Activated CD4-positive, alpha-beta T cell treated with anti-CD3 and anti-CD28 coated beads, Interleukin-2, amount 50 U/mL, for 48 hours (primary cell): ENCODE measurements around the gene KRTAP12-3.
"Not testable (repeated sequence)": the region's sequence is repeated elsewhere in the genome, so short reads cannot be mapped to it uniquely, and the experiment has no call there.

Source experiments
- DNase-seq, 2 experiments: peaks; one replicate each; pipeline ENCODE4 v3.0.0-alpha.2; 2020

Gene KRTAP12-3

DNA sequence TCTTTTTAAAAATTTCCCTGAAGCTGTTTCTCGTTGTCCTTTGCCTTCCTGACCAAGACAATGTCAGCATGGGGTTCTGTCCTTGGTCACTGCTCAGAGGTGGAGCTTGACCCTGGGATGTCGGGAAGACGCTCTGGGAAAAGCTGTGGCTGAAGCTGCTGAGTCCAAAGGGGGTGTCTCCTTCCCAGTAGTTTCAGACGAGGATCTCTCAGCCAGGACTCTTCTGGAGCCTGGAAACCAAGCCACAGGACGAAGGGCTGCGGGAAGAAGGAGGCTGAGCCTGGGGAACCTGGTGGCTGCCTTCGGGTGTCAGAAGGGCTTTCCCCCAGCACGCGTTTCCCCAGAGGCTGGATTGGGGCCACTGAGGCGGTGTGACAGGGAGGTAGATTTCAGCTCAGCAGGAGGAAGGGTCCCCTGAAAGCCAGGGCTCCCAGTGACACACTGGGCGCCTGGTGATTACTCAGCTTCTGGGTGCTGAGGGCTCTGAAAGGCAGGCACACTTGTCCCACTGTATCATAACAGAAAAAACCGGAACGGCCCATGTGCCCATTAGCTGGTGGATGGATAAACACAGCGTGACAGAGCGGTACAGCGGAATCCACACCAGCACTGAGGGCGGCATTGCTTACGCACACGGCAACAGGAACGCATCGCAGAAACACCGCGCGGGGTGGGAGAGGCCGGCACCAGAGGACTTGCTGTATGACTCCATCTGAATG lies 29.3 kb downstream of the KRTAP12-3 start:
- no peak for DNase-seq

DNA sequence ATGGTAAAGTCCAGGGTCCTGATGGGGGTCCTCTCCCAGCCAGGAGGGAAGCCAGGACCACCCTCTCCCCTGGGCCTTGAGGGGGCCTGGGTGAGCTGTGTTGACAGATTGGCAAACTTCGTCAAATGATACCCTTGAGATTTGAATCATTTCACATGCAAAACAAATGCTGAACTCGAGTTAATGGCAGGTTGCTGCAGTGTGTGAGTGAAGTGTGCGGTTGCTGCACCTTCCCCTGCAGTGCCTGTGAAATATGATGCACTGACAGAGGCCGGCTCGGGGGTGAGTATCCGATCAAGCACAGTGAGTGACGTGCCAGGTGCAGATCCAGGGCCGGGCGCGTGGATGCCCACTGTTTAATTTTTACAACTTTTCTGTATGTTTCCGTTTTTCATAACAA lies 29.9 kb downstream of the KRTAP12-3 start:
- no peak for DNase-seq

DNA sequence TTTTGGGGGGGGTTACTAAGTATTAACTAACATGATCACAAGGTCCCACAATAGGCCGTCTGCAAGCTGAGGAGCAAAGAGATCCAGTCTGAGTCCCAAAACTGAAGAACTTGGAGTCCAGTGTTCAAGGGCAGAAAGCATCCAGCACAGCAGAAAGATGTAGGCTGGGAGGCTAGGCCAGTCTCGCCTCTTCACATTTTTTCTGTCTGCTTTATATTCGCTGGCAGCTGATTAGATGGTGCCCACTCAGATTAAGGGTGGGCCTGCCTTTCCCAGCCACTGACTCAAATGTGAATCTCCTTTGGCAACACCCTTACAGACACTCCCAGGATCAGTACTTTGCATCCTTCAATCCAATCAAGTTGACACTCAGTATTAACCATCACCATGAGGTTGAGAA lies 32.0 kb downstream of the KRTAP12-3 start:
- not testable (repeated sequence) for DNase-seq

DNA sequence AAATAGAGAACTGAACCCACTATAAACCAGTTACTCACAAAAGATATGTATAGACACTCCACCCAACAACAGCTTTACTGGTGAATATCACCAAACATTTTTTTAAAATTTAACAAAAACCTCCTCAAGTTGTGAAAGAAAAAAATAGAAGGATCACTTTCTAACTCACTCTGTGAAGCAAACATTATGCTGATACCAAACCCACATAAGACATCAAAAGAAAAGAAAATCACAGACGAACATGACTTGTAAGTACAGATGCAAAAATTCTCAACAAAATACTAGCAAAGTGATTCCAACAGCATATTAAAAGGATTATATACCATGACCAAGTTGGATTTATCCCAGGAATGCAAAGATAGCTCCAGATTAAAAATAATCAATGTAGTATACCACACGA lies 34.0 kb downstream of the KRTAP12-3 start:
- no peak for DNase-seq

DNA sequence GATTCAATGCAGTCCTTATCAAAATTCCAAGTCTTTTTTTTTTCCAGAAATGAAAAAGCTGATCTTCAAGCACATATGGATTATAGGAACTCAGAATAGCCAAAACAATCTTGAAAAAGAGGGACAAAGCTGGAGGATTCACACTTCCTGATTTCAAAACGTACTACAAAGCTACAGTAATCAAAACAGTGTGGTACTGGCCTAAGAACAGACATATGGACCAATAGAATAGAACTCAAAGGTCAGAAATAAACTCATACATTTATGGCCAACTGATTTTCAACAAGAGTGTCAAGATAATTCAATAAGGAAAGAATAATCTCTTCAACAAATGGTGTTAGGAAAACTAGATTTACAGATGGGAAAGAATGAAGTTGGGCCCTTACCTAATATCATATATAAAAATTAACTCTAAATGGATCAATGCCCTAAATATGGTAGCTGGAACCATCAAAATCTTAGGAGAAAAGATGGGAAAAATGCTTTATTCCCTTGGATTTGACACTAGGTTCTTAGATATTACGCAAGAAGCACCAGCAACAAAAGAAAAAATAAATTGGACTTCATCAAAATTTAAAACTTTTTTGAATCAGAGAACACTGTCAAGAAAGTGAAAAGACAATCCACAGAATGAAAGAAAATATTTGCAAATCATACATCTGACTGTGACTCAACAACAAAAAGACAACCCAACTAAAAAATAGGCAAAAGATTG lies 35.2 kb downstream of the KRTAP12-3 start:
- DNase-seq, result no peak

DNA sequence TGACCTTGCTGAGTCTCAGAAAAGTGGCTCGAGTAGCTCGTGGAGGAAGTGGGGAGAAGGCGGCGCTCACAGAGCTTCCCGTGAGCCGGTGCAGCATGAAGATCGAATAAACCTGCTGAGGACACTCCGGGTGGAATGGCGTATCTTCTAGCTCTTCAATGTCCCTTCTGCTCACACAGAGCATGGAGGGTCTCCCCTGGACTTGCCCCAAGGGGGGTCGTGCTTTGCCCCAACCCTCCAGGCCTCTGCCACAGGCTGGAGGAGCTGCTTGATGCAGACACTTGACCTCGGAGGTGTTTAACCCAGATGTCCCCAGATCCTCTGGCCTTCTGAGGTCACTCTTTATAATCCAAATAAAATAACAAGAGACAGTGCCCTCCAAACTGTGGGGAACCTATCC lies 37.0 kb downstream of the KRTAP12-3 start:
- no peak for DNase-seq

DNA sequence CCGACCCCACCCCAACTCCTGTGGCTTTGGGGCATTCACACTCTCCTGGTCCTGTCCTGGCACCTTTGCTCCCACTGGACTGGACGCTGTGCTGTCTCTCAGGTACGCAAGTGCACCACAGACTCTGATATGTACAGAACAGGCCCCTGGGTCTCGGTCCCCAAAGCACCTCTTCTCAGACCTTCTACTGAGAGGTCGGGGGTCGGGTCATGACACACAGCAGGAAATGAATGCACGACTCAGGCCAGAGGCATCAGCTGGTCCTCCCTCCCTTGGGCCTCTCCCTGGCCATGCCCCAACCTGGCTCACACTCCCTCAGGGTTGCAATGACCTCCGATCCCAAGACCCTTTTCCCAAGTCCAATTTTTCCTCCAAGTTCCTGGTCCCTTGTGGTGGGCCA lies 37.5 kb downstream of the KRTAP12-3 start:
- no peak for DNase-seq

DNA sequence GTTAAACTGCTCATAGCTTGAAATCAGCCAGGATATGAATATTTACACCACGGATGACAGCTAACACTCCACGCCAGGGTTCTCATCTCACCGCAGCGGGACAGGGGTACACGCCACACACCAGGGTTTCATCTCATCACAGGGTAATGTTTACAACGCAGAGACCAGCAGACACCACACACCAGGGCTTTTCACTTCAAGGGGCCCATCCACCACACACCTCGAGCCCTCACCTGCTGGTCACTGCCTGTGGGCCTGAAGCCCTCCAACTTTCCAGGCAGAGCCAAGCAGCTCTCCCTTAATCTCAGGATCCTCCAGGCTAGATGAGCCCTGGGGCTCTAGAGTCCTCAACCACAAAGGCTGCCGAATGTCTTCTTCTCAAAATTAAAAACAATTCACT lies 37.9 kb downstream of the KRTAP12-3 start:
- DNase-seq, result no peak

DNA sequence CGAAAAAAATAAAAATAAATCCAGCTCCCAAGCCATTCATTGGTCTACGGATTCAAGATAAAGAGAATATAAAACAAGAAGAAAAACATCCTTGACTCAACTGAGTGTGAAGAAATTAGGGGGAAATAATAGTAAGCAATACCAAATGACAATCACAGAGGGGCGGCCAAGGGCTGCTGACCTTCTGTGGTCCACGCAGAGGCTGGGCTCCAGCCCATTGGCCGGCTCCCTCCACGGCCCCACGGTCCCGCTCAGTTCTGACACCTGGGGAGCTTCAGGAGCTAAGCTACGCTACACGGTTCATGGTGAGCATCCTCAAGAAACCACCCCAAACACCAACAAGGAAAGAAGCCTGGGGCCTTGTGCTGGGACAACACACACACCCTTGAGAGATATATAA lies 38.8 kb downstream of the KRTAP12-3 start:
- no peak for DNase-seq

DNA sequence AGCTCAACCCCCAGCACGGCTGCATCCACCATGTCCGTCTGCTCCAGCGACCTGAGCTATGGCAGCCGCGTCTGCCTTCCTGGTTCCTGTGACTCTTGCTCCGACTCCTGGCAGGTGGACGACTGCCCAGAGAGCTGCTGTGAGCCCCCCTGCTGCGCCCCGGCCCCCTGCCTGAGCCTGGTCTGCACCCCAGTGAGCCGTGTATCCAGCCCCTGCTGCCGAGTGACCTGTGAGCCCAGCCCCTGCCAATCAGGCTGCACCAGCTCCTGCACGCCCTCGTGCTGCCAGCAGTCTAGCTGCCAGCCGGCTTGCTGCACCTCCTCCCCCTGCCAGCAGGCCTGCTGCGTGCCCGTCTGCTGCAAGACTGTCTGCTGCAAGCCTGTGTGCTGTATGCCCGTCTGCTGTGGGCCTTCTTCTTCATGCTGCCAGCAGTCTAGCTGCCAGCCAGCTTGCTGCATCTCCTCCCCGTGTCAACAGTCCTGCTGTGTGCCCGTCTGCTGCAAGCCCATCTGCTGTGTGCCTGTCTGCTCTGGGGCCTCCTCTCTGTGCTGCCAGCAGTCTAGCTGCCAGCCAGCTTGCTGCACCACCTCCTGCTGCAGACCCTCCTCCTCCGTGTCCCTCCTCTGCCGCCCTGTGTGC lies 39.6 kb downstream of the KRTAP12-3 start, which contains the start of gene KRTAP10-12:
TSS of gene KRTAP10-12 (plus strand) at position 1 of the 639 bp plus-strand sequence. CDS start at position 31, 30 bp downstream.
- DNase-seq, result not testable (repeated sequence)

DNA sequence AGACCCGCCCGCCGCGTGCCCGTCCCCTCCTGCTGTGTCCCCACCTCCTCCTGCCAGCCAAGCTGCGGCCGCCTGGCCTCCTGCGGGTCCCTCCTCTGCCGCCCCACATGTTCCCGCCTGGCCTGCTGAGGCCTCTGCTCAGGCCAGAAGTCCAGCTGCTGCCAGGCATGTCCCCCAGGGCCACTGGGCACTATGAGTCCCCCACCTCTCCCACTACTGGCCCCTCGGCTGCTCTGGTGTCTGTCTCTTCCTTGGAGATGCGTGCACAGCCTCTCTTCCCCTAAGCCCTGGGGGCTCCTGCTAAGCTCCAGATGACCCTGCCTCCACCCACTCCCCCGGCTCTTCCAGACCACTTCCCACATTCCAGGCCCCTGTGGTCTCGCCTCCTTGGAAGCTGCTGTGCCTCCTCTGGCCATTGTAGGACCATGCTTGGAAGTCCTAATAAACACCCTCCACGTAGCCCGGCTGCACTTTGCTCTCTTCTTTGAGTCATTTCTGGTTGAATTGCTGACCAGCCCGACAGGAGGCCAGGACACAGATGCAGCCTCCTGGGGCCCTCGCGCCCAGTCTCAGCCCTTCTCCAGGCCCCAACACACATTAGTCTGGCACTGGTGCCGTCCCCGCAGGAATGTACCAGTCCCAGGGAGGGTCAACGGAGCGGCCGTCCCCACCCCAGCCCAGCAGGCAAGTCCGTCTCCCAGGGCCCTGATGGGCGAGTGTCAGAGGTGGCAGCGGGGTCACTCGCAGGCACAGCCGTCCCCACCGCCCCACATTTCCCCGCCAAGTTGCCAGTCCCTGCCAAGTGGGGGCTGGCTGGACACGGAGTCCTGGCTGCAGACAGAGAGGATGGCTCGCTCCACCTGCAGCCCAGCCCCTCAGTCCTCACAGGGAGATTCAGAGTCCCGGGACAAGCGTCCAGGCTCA lies 40.3 kb downstream of the KRTAP12-3 start:
- no peak for DNase-seq

DNA sequence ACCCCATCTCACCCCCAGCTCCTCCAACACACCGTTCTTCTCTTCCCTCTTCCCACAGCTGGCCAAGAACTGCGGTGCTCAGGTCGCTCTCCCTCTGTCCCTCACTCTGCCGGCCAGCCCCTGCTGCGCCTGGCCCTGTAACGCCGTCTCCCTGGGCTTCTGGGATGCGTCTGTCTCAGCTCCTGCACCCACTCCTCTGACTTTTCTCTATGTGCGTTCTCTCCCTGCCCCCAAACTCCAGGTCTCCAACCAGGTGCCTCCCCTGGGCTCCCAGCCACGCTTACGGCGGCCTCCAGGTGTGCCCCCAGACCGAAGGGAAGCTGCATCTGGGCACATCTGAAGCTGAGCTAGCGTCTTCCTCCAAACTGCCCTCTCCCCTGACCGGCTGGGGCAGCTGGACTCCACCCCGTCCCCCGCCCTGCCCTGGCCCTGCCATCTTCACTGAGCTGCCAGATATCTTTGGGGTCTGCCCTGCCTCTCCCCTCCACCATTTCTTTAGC lies 41.8 kb downstream of the KRTAP12-3 start:
- DNase-seq, result no peak

DNA sequence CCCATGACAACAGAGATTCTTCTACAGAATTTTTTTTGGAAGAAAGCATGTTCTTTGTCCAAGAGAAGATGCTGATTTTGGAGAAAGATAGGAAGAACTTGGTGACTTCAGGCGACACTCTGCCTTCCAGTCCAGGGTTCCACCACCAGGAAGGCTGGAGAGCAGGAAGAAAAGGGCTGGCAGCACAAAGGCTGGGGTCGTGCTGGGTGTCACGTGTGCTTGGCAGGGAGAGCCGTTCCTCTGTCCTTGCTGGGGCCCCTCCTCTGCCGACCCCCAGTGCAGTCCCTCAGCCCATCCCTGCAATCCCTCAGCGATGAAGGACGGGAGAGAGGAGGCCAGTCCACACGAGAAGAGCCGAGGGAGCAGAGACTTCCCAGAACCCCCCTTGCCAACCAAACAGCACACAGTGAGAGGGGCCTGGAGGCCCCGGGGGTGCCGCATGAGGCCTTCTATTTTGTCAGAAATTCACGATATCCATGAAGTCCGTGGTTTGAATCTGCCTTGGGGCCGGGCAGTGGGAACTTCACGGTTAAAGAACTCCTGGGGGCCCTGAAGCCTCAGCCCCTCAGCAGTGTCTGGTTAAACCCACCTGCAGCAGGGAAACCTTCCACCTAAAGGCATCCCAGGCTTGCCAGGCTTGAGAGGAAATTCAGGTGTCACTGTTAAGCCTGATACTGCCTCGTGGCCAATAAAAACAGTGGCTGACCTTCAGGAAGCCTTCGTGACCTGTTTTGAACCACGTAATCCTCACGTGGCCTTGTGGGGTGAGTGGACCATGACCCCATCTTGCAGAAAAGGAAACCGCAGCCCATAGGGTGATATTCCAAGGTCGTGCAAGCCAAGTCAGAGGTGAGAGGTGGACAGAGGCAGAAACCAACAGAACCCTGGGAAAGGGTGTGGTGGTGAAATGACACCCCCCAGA lies 42.6 kb downstream of the KRTAP12-3 start:
- DNase-seq, result no peak

DNA sequence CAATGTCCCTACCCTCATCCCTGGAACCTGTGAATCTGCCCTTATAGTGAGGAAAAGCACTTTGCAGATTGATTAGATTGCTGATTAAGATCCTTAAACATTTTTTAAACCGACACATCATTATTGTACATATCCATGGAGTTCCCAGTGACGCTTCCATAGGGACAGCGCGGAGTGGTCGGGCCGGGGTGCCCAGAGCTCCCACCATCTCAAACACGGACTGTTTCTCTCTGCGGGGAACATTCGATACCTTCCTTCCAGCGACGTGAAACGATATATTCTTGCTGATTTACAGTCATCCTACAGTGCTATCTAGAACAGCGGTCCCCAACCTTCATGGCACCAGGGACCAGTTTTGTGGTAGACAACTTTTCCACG lies 43.3 kb downstream of the KRTAP12-3 start:
- DNase-seq, result no peak

DNA sequence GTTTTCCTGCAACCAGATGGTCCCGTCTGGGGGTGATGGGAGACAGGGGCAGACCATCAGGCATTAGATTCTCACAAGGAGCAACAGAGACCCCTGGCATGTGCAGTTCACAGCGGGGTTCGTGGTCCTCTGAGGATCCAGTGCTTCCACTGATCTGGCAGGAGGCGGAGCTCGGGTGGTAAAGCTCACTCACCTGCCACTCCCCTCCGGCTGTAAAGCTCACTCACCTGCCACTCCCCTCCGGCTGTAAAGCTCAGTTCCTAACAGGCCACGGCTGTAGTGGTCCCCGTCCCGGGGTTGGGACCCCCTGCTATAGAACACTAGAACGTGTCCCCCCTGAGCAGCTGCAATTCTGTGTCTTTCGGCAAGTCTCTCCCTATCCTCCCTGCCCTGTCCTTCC lies 43.8 kb downstream of the KRTAP12-3 start:
- DNase-seq, result no peak

DNA sequence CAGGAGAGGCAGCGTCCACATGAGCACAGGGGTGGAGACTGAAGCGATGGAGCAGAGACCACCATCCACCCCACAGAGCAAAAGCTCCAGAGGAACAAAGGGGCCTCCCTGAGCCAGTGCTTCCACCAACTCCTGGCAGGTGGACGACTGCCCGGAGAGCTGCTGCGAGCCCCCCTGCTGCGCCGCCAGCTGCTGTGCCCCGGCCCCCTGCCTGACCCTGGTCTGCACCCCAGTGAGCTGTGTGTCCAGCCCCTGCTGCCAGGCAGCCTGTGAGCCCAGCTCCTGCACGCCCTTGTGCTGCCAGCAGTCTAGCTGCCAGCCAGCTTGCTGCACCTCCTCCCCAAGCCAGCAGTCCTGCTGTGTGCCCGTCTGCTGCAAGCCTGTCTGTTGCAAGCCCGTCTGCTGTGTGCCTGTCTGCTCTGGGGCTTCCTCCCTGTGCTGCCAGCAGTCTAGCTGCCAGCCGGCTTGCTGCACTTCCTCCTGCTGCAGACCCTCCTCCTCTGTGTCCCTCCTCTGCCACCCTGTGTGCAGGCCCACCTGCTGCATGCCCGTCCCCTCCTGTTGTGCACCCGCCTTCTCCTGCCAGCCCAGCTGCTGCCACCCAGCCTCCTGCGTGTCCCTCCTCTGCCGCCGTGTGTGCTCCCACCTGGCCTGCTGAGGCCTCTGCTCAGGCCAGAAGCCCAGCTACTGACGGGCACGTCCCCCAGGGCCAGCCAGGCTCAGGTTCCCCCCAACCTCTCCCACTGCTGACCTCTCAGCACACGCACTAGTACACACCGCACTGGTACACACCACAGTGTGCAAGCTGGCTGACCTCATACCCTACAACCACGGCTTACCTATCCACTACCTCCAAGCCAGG lies 44.6 kb downstream of the KRTAP12-3 start:
- no peak for DNase-seq

DNA sequence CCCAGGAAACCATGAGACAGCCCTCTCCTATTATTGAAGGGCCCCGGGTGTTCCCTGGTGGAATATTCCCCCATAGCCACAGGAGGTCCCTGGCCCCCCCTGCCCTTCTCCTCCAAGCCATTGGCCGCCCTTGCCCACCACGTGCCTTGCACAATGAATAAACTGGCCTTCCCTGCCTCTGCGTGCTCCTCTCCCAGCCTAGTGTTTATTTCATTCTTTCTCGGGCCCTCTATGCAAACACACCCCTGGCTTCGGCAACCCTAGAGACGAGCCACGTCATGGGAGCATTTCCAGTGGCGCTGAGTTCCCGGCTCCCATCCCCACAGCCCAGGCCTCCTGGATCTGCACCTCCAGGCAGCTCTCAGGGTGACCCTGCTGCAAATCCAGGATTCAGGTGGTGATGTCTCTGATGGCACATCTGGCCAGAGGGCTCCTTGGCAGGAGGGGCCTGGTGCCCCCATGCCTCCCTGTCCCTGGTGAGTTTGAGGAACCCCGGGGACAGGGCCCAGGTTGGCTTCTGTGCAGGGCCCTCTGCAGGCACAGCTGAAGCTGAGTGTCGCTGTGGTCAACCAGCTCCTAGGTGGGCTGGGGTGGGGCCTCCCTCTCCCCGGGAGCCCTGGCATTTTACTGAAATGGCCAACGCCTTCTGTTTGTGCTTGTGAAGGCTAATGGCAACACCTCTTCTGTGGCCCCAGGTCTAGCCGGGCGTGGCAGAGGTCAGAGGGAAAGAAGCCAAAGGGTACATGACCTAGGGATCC lies 45.4 kb downstream of the KRTAP12-3 start:
- no peak for DNase-seq

DNA sequence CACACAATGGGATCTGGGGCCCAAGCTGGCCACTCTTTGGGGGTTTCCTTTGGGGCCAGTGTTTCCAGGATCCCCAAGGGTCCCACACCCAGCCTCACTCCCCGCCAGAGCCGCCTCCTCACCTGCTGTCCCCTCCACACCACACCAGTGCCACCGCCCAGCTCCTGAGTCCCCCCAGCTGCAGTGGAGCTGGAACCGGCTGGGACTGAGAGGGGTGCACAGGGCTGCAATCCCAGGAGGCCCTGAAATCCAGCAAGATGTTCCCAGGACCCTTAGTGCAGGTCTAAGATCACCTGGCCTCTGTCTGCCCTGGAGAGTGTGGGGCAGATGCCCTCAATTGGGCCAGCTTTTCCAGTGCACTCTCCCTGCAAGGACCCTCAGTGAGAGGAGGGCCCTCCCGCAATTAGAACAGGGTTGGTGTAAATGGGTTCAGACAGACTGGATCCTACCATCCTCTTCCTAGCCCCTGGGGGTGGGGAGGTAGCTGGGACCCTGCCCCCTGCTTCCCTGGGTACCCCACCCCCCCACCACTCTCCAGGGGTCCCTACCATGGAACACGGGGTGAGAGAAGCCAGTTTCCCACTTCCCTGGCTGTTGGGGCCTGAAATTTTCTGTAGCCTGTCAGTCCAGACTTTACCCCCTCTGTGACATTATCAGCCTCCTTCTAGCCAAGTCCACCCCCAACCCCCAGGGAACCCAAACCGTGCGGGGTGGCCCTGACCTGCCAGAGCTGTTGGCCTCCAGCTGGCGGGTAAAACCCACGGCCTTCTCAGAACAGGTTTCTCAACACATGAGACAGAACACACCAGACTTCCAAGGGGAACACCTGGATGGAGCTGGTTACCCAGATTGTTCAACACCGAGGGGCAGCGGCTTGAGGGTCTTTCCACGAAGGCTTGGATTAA lies 46.3 kb downstream of the KRTAP12-3 start:
- no peak for DNase-seq

DNA sequence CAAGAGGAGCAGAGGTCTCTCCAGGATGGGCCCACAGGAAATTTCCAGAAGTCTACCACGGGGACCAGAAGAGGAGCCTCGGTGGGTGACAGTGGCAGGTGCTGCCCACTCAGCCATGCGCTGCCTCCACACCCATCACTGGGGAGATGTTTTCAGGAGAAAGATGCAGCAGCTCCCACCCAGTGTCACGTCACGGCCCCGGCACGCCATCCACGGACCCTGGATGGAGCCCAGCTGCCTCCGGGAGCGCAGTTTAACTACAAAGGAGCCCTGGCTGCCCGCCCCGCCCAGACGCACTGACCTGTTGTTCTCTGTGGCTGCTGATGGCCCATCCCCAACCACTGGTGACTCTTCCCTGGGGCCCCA lies 46.9 kb downstream of the KRTAP12-3 start:
- DNase-seq, result no peak
